8988T (cell line): ENCODE data around the gene KCNIP1.
"Not testable (repeated sequence)": the region's sequence is repeated elsewhere in the genome, so short reads cannot be mapped to it uniquely, and the experiment has no call there.

Experiments used
- DNase-seq: peaks from one replicate; pipeline ENCODE4 v3.0.0; 2011

KCNIP1 gene

GRCh38 chr5:170756691-170757090, 252.9 kb downstream of the KCNIP1 start:
- no peak for DNase-seq

GRCh38 chr5:170757182-170757601, 253.4 kb downstream of the KCNIP1 start:
- no peak for DNase-seq

GRCh38 chr5:170757669-170758068, 253.8 kb downstream of the KCNIP1 start:
- no peak for DNase-seq

- DNase-seq, result no peak
Observed at GRCh38 chr5:170758481-170758880, 254.7 kb downstream of the KCNIP1 start.

GRCh38 chr5:170760113-170760512, 256.3 kb downstream of the KCNIP1 start:
- DNase-seq, result no peak

GRCh38 chr5:170761048-170761707, 257.4 kb downstream of the KCNIP1 start:
- no peak for DNase-seq

GRCh38 chr5:170761708-170762066, 257.9 kb downstream of the KCNIP1 start:
- no peak for DNase-seq

- DNase-seq, result not testable (repeated sequence)
Observed at GRCh38 chr5:170762298-170762697, 258.5 kb downstream of the KCNIP1 start.

- not testable (repeated sequence) for DNase-seq
Observed at GRCh38 chr5:170765868-170766267, 262.0 kb downstream of the KCNIP1 start.

- DNase-seq, result no peak
Observed at GRCh38 chr5:170769246-170769645, 265.4 kb downstream of the KCNIP1 start.

- DNase-seq, result no peak
Observed at GRCh38 chr5:170769898-170770416, 266.1 kb downstream of the KCNIP1 start.

- no peak for DNase-seq
Observed at GRCh38 chr5:170771496-170771895, 267.7 kb downstream of the KCNIP1 start.

- no peak for DNase-seq
Observed at GRCh38 chr5:170773024-170773985, 269.5 kb downstream of the KCNIP1 start.

GRCh38 chr5:170774831-170775230, 271.0 kb downstream of the KCNIP1 start:
- no peak for DNase-seq

GRCh38 chr5:170781946-170782345, 278.1 kb downstream of the KCNIP1 start:
- DNase-seq, result no peak

- DNase-seq, result no peak
Observed at GRCh38 chr5:170782438-170782837, 278.6 kb downstream of the KCNIP1 start.

GRCh38 chr5:170783498-170784247, 279.9 kb downstream of the KCNIP1 start, which contains the start of gene GABRP:
GABRP (plus strand) TSS chr5:170783725; CDS start chr5:170788616, 4,891 bp downstream.
- no peak for DNase-seq

GRCh38 chr5:170785416-170785815, 281.6 kb downstream of the KCNIP1 start:
- no peak for DNase-seq
